ENCODE measurements around the gene EPN2.
"Not testable (repeated sequence)": the region's sequence is repeated elsewhere in the genome, so short reads cannot be mapped to it uniquely, and the experiment has no call there.

GRCh38 chr17:19278284-19278683 lies 41.1 kb downstream of the EPN2 start:
- not testable (repeated sequence) for TF ChIP-seq CTCF, POLR2A (IDR thresholded peaks at IDR 0.05)

Measured in right lobe of liver (tissue), 4 donors.